SW480 (cell line): ENCODE data around the gene MVB12A.

Experiments
- DNase-seq: peaks from one replicate; pipeline ENCODE4 v3.0.0-alpha.2; 2016; ENCODE audit warnings: low spot score

MVB12A gene

DNA sequence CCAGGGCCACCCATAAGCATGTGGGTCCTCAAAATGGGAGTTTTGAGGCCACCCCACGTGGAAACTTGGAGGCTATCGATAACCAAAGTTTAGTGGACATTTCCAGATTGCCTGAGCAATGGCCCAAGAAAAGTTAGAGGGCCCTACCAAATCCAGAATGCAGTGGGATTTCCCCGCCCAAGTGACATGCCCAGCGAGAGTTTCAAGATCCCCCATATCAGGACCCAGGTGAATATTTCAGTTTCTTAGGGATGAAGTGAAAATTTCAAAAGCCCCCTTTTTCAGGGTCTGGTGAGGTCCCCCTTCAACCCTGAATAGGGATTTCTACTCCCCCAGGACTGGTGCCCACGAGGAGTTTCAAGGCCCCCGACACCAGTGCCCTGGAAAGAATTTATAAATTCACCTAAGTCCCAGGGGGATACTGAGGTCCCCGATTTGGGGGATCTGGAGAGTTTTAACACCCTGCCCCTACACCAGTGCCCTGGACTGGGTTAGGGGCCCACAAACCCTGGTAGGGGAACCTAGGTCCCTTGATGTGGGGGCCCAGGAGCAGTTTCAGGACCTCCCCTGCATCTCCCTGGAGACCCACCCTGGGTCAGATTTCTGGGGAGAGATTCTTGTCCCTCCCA, 15.1 kb upstream of the MVB12A start:
- no peak for DNase-seq

DNA sequence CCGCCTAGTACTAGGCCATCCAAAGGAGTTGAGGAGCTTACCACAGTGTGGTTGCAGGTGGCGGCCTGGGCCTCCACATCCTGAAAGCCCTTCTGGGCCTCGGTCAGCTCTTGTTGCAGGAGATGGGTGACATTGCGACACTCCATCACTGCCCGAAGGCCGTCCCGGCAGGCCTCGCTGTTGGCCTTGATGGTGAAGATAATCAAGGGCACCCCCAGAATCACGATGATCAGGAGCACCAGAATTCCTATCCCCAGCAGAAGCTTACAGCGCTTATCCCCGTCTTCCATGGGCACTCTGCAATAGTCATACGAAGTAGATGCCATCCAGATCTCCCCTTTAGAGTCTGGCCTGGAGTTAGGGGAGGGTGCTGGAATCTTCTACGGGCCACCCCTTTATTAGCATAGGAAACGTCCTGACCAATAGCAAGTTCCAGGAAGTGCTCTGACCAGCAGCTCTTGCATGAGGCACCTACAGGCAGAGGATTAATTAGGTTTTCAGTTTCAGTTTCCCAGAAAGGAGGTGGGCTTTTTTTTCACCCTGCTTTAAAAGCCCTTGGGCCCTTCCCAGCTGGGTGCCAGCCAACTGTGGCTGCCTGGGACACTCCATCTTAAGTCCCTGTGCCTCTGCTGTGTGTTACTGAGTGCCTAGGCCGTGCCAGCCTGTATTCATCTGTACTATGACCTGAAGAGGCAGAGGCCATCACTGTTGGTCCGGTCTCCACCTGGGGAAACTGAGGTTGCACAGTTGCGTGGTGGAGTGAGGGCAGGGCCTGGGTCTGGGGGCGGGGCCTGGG, 14.4 kb upstream of the MVB12A start, which contains the start of gene BST2:
Gene BST2 (minus strand): TSS at position 381 of the 796 bp plus-strand sequence. CDS start 55 bp downstream, at position 326.
- peak; percentile 82 for DNase-seq

- DNase-seq = peak; percentile 86
Observed at GRCh38 chr19:17406046-17406886, 13.6 kb upstream of the MVB12A start.

DNA sequence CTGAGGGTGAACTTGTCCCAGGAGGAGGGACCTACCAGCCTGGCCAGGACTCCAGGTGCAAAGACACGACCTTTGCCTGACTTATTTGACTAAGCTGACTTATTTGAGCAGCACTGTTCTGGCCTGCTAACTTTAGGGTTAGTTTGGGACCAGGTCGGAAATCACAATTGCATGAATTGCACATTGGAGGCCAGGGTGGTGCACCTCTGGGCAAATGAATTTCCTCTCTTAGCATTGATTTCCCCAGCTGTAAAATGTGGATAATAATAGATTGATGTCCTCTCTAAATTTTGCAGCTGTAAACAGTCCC, 13.0 kb upstream of the MVB12A start:
- DNase-seq = no peak

DNA sequence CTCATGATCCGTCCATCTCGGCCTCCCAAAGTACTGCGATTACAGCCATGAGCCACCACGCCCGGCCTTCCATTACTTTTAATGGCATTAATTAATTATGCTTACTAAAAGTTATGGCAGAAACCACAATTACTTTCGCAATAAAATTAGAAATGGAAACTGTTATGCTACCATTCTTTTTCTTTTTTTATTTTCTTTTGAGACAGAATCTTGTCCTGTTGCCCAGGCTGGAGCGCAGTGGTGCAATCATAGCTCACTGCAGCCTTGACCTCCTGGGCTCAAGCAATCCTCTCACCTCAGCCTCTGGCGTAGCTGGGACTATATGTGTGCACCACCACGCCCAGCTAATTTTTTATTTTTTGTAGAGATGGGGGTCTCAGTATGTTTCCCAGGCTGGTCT, 9.9 kb upstream of the MVB12A start:
- DNase-seq = no peak

GRCh38 chr19:17411801-17412200, 8.0 kb upstream of the MVB12A start:
- no peak for DNase-seq

- no peak for DNase-seq
Observed at GRCh38 chr19:17414097-17414496, 5.8 kb upstream of the MVB12A start.

- no peak for DNase-seq
Observed at GRCh38 chr19:17415121-17415520, 4.7 kb upstream of the MVB12A start.

DNA sequence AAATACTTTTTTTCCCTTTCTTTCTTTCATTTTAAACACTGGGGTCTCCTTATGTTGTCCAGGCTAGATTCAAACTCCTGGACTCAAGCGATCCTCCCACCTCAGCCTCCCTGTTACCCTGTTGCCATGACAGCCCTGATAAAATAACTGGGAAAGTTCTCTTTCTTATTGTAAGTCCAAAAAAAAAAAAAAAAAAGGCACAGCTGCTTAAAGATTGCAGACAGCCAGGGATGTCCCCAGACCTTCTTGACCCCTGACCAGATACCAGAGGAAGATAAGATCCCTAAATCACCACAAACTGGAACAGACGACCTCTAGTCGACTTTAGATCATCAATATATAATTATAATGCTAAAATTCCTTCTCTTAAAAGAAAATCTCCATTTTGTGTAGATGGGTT, 1.1 kb upstream of the MVB12A start:
- no peak for DNase-seq

DNA sequence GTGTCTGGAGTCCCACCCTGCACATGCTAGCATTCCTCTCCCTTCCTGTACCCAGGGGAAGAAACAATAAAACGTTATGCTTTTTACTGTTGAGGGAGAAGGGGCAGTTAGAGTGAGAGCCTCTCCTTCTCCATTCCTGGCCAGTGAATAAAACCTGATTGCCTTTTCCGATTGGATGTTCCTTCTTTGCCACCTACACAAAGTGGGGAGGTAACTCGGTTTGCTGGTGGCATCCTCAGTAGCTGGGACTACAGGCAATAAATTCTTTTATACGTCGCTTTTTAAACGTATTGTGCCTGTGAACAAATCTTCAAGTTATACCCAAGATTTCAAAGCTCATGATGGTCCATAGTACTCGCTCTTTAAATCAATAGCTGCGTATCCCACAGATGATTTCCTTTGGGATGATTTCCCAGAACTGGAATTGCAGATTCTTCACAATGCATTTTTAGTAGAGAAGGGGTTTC, 660 bp upstream of the MVB12A start:
- DNase-seq = no peak

DNA sequence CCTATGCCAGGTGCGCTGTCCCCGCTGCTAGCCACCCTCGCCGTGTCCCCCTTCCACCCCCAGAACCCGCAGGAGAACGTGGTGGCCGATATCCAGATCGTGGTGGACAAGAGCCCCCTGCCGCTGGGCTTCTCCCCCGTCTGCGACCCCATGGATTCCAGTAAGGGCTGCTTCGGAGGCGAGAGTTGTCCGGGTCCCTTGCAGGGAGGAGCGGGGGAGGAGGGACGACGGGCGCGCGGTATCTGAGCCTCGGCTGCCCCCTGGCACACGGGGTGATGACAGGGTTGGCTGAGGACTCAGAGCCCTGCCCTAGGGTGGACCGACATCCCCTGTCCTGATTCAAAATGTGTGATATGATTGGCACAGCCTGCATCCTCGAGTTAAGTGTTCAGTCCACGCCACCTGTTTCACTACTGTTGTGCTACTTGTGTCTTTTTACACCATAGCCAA, 653 bp downstream of the MVB12A start:
- peak; percentile 53 for DNase-seq

DNA sequence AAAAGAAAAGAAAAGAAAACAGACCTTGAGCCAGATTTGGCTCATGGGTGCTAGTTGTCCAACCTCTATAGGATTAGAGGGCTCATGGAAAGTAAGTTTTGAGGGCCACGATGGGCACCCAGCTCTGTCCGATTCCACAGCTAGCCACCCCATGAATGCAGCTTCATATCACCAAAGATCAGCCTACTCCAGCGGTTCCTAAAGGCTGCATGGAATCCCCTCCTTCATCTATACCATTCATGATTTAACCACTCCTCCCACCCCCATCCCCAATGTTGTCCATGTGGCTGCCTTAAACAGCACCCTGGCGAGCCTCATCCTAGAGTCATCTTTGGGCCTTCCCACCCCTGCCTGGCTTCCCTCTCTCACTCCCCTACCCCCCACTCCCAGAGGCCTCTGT, 2.1 kb downstream of the MVB12A start:
- DNase-seq = no peak

- DNase-seq = no peak
Observed at GRCh38 chr19:17423429-17424208, 3.8 kb downstream of the MVB12A start.

DNA sequence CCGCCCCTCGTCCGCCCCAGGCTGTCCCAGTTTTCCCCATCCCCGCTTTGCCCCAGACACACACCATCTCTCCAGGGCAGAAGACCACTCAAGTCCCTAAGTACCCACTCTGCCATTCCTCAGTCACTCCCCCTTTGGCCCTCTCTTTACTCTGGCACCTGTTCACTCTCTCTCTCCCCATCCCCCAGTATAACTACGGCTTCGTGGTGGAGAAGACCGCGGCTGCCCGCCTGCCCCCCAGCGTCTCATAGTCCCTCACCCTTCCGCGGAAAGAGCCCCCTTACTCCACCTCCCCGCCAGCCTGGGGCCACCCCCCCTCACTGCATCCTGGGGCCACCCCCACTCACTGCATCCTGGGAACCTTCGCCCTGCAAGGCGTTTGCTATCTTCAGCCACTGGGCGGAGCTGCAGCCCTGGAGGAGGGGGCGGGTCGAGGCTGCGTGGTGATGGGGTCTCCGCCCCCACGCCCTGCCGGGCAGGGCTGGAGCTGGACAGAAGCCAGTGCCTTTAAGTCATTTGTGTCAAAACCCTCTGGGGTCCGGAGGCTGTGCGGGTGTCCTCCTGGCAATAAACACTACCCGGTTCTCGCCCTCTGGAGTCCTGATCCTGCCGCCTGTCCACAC, 5.0 kb downstream of the MVB12A start:
- no peak for DNase-seq

DNA sequence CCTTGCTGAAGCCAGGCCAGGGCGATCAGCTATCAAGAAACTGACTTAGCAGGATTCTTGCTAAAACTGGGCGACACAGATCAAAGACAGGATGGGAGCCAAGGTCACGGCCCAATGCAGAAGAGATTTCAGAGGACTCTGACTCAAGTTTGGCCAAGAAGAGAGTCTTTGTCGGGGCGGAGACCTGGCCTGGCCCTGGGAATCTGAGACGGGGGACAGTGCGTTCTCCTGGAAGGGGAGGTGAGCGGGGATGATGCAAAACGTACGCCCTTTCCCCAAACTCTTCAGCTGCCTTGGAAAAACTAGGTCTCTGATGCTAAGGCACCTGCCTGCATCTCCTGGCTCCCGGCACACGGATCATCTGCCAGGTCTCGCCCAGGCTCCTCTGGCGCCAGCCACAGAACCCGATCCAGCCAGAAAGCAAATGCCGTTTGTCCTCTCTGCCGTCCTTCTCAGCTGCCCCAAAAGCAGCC, 9.8 kb downstream of the MVB12A start:
- no peak for DNase-seq

DNA sequence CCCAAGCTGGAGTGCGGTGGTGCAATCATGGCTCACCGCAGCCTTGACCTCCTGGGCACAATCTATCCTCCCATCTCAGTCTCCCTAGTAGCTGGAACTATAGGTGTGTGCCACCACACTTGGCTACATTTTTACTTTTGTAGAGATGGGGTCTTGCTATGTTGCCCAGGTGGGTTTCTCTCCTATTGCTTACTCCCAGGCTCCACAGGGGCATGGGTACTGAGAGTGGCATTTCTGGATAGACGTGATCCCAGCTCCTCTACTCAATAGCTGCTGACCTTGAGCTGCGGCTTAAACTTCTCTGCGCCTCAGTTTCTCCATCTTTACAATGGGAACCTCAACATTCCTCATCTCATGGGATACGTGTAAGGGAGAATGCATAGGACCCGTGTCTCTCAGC, 11.6 kb downstream of the MVB12A start:
- no peak for DNase-seq

DNA sequence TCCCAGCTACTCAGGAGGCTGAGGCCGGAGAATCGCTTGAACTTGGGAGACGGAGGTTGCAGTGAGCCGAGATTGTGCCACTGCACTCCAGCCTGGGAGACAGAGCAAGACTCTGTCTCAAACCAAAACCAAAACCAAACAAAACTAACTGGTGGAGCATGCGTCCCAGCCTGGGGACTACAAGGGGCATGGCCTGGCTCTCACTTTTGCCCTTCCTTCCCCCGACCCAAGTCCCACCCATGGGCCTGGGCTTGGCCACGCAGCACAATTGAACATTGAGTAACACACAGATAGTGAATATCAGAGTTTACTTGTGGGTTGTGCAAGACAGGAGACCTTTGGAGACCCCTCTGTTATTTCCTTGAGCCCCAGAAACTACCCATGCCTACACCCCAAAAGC, 15.4 kb downstream of the MVB12A start:
- DNase-seq = no peak

GRCh38 chr19:17436094-17436873, 16.4 kb downstream of the MVB12A start:
- no peak for DNase-seq

- DNase-seq = no peak
Observed at GRCh38 chr19:17436874-17437267, 17.0 kb downstream of the MVB12A start.

GRCh38 chr19:17441241-17442021, 21.6 kb downstream of the MVB12A start:
- DNase-seq = no peak
